Transverse colon (tissue), 3 donors: Measurements from ENCODE around the gene DNMBP.

Experiments used
- CTCF ChIP-seq, 5 experiments: fragments of 200-600 bp in 3 of 5; fragments of 450-650 bp in 2 of 5; sonication (generic) in 3 of 5; IDR thresholded peaks; 1 replicate in 2 of 5; 2 replicates in 3 of 5; pipeline ENCODE4 v1.5.1; 2016 to 2017; ENCODE audit warnings: antibody characterized with exemption in 5 of 5, inconsistent platforms in 3 of 5, mild to moderate bottlenecking in 2 of 5, moderate library complexity in 1 of 5
- POLR2A ChIP-seq: fragments of 450-650 bp; IDR thresholded peaks from one replicate; pipeline ENCODE4 v1.6.1; 2016; ENCODE audit warnings: antibody characterized with exemption, mild to moderate bottlenecking, moderate library complexity

GRCh38 chr10:99873846-99874245, 135.9 kb downstream of the DNMBP start:
- no peak for TF ChIP-seq CTCF (IDR thresholded peaks at IDR 0.05)
- TF ChIP-seq POLR2A: no peak
